SIG-M5 treated with dmso at 0.1 percent for 504 hours (cell line): ENCODE results near the gene CTU2.
"Not testable (repeated sequence)": the region's sequence is repeated elsewhere in the genome, so short reads cannot be mapped to it uniquely, and the experiment has no call there.

Experiments
- DNase-seq: peaks from one replicate; lab custom pipeline; 2025; ENCODE audit not compliant: unreplicated experiment; lab: John Stamatoyannopoulos, UW

The CTU2 gene

DNA sequence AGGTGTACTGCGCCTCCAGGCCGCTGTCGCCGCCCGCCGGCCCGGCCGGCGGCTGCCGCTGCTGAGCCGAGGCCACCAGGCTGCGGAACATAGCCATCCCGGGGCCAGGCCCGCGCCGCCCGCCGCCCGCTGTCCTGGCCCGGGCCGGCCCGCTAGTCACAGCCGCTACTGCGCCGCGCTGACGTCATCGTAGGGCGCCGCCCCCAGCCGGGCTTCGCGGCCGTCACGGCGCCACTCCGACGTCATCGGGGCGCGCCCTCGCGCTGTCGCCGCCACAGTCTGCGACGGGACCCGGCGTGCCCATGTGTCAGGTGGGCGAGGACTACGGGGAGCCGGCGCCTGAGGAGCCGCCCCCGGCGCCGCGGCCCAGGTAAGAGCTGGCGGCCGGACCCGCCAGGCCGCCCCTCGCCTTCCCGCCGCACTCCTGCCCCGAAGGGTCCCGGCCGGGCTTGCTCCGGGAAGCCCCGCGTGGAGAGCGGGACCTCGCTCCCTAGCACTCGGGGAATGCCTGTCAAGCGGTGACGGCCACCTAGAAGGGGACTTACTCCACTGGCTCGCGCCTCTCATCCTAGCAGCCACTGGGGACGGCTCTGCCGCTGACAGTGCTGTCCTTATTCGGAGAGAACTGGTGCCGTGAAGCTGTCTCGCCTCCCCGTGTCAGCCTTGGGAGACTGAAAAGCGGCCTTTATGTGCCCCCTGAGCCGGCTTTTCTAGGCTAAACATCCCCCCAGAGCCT is at the start of gene CTU2, which contains the start of gene RNF166:
TSS of gene CTU2 (plus strand) at position 275 of the 736 bp plus-strand sequence. CDS start at position 303, 28 bp downstream.
TSS of gene RNF166 (minus strand) at position 180 of the 736 bp plus-strand sequence. CDS start at position 97, 83 bp downstream.
- peak; percentile 77 for DNase-seq

DNA sequence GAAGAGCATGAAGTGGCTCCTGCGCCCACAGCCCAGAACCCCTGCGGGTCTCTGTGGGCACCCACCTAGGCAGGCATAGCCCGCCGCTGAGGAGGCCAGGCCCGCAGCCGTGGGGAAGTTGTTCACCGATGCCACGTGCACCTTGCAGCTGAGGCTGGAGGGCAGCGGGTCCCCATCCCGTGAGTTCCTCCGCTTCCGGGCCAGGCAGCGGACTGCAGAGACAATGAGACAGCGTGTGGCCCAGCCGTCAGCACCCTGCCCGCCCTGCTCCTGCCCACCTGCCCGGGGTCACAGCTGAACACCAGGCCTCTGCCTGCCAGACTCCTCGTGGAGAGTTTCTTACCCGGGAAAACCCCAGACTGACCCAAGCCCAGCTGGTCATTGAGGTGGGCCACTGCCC is 48.9 kb upstream of the CTU2 start:
- DNase-seq: no peak

GRCh38 chr16:88658714-88659113 is 47.6 kb upstream of the CTU2 start:
- no peak for DNase-seq

DNA sequence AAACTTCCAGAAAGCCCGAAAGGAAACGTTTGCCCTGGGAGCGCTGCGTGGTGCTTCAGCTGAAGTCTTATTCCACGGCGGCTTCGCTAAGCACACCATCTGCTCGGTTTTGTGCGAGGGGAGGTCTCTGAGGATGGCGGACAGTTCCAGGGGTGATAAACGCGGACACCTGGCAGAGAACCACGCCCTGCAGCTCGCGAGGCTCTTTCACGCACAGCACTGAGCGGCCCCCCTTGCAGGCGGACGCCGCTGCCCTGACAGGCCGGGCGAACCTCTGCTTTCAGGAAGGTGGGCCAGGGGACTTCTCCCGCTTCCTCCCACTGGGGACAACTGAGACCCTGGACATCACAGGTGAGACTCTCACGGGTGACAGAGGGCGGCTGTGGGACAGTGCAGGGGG is 47.1 kb upstream of the CTU2 start:
- no peak for DNase-seq

DNA sequence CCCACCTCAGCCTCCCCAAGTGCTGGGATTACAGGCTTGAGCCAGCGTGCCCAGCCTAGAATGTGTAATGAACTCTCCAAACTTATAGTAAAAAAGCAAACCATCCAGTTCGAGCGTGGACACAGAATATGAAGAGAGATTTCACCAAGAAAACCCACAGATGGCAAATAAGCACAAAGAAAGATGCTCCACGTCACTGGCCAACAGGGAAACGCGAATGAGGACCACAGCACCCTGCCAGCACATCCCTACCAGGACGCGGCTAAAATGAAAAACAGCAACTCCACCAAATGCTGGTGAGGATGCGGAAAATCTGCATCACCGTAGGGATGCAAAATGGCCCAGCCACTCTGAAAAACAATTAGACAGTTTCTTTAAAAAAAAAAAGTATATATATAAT is 44.8 kb upstream of the CTU2 start:
- DNase-seq: no peak

GRCh38 chr16:88662222-88662842 is 44.0 kb upstream of the CTU2 start:
- DNase-seq: no peak

DNA sequence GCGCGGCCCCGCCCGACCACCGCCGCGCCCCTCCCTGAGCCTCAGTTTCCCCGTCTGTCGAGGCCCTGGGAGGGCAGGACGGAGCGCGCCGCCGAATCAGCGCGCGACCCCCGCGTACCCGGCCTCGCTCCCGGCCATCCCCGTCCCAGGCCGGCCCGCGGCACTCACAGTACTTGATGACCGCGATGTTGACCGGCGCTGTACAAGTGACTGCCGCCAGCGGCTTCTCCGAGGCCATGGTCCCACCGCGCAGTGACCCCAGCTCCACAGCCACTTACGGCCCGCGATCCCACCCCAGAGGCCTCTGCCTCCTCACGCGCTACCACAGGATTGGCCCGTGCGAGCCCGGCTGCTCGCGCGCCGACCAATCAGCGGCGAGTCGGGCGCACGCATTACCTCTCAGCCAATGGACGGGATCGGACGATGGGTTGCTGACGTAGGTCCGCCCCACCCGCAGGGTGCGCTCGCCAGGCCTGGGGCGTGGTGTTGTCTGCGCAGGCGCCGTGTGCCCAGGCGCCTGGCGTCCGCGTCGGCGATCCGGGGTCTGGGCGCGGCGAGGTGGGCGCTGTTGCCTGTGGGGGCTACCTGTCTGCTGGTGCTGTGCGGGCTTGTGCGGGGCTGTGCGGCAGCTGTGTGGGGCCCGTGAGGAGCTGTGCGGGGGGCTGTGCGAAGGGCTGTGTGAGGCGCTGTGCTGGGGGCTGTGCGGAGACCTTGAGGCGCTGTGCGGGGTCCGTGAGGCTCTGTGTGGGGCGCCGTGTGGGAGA is 43.3 kb upstream of the CTU2 start, which contains the start of gene MVD:
TSS of gene MVD (minus strand) at position 249 of the 764 bp plus-strand sequence. CDS start at position 238, 11 bp downstream.
- DNase-seq: peak; percentile 96

DNA sequence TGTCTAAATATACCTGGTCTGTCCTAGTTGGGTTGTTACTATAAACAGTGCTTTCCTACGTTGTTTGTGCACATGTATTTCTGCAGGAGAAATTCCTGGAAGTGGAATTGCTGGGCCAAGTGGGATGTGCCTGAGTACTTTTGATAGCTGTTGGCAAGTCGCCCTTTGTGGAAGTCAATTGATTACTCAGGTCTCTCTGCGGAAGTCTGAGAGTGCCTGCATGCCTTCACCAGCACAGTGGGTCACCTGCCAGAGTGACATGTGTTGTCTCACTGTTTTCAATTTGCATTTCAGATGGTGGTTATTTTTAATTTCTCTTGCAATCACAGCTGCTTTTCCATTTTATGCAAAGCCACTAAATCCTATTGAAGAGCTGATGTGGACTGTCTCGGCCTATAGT is 41.2 kb upstream of the CTU2 start:
- no peak for DNase-seq

- no peak for DNase-seq
These were observed 40.7 kb upstream of the CTU2 start for GRCh38 chr16:88665570-88665969.

GRCh38 chr16:88667461-88667860 is 38.8 kb upstream of the CTU2 start:
- no peak for DNase-seq

DNA sequence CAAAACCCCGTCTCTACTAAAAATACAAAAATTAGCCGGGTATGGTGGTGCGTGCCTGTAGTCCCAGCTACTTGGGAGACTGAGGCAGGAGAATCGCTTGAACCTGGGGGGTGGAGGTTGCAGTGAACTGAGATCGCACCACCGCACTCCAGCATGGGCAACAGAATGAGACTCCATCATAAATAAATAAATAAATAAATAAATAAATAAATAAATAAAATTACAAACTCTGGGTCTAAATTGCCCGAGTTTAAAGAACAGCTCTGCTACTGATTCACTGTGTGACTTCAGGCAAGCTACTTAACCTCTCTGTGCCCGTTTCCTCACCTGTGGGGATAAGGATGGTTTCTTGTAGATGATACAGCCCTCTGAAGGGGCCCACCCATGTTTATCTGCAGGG is 36.8 kb upstream of the CTU2 start:
- not testable (repeated sequence) for DNase-seq

GRCh38 chr16:88669980-88670379 is 36.3 kb upstream of the CTU2 start:
- DNase-seq: no peak

GRCh38 chr16:88671806-88672205 is 34.5 kb upstream of the CTU2 start:
- DNase-seq: no peak

GRCh38 chr16:88672776-88673175 is 33.5 kb upstream of the CTU2 start:
- DNase-seq: no peak

DNA sequence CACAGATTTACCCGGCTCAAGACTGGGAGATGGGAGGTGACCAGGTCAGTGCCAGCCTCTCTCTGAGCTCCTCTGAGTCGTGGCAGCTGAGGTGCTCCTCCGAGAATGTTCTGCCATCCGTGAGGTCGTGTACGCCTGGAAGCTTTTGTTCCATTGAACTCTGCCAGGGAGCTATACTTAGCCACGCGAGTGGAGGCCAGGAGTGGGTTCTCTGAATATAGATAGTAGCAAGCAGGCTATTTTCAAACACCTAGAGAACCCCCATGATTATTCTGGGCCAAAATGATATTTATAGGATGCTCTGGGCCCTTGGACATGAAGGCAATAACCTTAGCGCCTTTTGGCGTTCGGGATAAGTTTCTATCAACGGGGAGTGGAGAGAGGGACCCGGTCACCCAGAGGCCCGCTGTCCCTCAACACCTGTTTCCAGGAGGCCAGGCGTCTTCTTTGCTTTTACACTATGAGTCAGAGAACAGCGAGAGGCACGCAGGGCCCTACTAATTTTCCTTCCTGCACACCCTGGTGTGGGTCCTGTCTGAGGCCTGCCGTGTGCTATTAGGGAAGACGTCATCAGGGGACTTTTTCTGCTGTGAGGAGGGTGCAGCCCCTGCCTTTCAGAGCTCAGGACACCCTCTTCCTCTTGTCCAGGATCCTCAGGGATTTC is 32.5 kb upstream of the CTU2 start:
- DNase-seq: no peak

- DNase-seq: no peak
These were observed 29.6 kb upstream of the CTU2 start for GRCh38 chr16:88676502-88677242.

DNA sequence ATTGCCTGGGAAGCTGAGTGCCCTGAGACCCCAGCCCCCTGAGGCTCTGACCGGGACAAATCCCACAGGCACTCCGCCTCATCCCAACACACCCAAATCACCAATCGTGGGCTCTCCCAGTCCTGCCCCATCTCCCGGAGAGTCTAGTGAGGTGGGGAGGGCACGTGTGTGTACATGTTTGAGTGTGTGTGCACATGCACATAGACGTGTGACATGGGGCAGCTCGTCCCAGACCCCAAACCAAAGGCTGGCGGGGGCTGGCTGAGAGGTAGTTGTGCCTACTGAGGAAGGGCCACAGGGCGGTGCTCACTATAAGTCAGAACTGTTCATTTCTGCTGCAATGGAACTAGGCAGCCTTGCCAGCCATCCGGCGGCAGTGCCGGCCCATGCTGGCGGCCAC is 28.6 kb upstream of the CTU2 start:
- no peak for DNase-seq

DNA sequence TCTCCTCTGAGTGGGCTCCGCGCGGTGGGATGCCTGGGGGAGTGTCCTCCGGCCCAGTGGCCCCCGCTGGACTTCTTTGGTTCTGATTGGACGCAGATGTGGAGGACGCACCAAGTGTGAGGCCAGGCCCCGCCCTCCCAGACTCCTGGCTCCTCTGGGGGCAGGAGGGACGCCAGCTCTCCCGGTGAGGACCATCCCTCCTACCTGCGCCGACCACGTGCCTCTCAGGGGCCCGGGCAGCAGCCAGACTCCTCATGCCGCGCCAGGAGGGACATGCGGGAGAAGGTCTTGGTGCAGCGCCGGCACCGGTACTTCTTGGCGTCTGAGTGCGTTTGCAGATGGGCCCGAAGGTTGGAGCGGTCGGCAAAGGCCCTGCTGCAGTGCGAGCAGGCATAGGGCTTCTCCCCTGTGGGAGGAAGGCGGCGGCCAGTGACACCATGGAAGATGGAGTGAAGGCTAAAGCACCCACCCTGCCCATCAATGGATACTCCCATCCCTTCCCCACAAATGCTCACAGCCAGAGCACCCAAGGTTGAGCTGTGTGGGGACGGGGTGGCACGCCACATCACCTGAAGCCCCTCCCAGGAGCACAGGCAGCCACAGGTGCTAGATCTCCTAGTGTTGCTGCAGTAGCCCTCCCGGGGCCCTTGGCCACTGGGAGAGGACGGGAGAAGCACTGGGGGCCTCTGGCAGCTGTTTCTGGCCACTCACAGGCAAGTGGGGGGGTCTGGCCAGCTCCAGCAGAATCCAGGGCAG is 27.9 kb upstream of the CTU2 start:
- DNase-seq: no peak

DNA sequence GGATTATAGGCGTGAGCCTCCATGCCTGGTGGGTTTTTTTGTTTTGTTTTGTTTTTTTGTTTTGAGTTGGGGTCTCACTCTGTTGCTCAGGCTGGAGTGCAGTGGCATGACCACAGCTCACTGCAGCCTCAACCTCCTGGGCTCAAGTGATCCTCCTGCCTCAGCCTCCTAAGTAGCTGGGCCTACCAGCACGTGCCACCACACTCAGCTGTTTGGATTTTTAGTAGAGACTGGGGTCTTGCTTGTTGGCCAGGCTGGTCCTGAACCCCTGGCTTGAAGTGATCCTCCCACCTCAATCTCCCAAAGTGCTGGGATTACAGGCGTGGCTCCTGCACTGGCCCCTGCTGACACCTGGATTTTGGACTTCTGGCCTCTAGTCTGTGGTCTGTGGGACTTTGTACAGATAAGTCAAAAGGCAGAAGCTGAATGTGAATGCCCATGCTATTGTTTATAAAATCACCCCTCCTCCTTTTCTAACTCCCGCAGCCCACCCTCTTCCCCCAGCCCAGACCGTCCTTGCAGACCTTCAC is 25.7 kb upstream of the CTU2 start:
- DNase-seq: no peak
